H1 (cell line): ENCODE data around the gene MORN4. TPM values are rescaled to one million over a fixed set of nuclear protein-coding genes. Genes with fewer than 3 reads are reported as not detected.

Experiments used
- CTCF ChIA-PET: fragments of 300-600 bp; sonication (Branson Sonifier 250); formaldehyde crosslinking; loops from one replicate; lab custom pipeline; 2021; ENCODE audit not compliant: partially characterized antibody; lab: Charles Lee
- POLR2A ChIA-PET: fragments of 300-600 bp; sonication (Branson Sonifier 250); formaldehyde crosslinking; loops from one replicate; lab custom pipeline; 2021; ENCODE audit warnings: inconsistent platforms; ENCODE audit not compliant: partially characterized antibody; lab: Charles Lee
- DNase-seq, 2 experiments: peaks; one replicate each; pipeline versions ENCODE4 v3.0.0 to v3.0.0-alpha.2; 2010 to 2022; ENCODE audit warnings: low spot score in 2 of 2, low read depth in 1 of 2, mixed read lengths in 1 of 2
- FAIRE-seq: peaks from 2 replicates; lab custom pipeline; 2011; peaks lifted over from hg19 to GRCh38; lab: Jason Lieb, UNC
- H2AFZ ChIP-seq: 2 replicates; pipeline ENCODE4 v1.8.1; 2012; ENCODE audit warnings: low read length, inconsistent platforms
- H2AK5ac ChIP-seq: 2 replicates; pipeline ENCODE4 v1.6.1; 2013; ENCODE audit warnings: low read depth, low read length
- H2BK120ac ChIP-seq: replicated peaks from 2 replicates; pipeline ENCODE3; 2013; ENCODE audit warnings: low read depth, low read length, inconsistent platforms
- H2BK12ac ChIP-seq: 2 replicates; pipeline ENCODE4 v1.6.1; 2013; ENCODE audit warnings: low read depth, low read length
- H2BK15ac ChIP-seq: 2 replicates; pipeline ENCODE4 v1.6.1; 2013; ENCODE audit warnings: low read length
- H2BK20ac ChIP-seq: 2 replicates; pipeline ENCODE4 v1.6.1; 2013; ENCODE audit warnings: low read length
- H2BK5ac ChIP-seq: 2 replicates; pipeline ENCODE4 v1.6.1; 2013; ENCODE audit warnings: low read depth, low read length
- H3K14ac ChIP-seq: 2 replicates; pipeline ENCODE4 v1.6.1; 2013; ENCODE audit warnings: inconsistent platforms; ENCODE audit not compliant: insufficient read length
- H3K18ac ChIP-seq: 2 replicates; pipeline ENCODE4 v1.6.1; 2013; ENCODE audit warnings: low read length; ENCODE audit errors: extremely low read depth
- H3K23ac ChIP-seq: 2 replicates; pipeline ENCODE4 v1.6.1; 2013; ENCODE audit warnings: inconsistent platforms; ENCODE audit not compliant: insufficient read length
- H3K23me2 ChIP-seq: 2 replicates; pipeline ENCODE4 v1.6.1; 2013; ENCODE audit warnings: low read depth, low read length
- H3K27ac ChIP-seq: 2 replicates; pipeline ENCODE4 v1.6.1; 2011; ENCODE audit warnings: low read depth, low read length, inconsistent platforms
- H3K27me3 ChIP-seq, 4 experiments: replicated peaks in 1 of 4; 1 replicate in 1 of 4; 2 replicates in 3 of 4; pipeline versions ENCODE4 v1.6.1 to v1.8.1; 2011 to 2013; ENCODE audit warnings: low read length in 3 of 4, mild to moderate bottlenecking in 3 of 4, inconsistent platforms in 2 of 4, mixed read lengths in 2 of 4, moderate library complexity in 1 of 4; ENCODE audit not compliant: control insufficient read depth in 3 of 4, insufficient read depth in 3 of 4; ENCODE audit errors: extremely low read depth in 1 of 4
- H3K36me3 ChIP-seq, 4 experiments: 2 replicates each; pipeline versions ENCODE4 v1.6.1 to v1.8.1; 2011 to 2013; ENCODE audit warnings: mild to moderate bottlenecking in 4 of 4, low read length in 3 of 4, moderate library complexity in 2 of 4, control low read depth in 1 of 4, inconsistent platforms in 1 of 4; ENCODE audit not compliant: insufficient read depth in 4 of 4, control insufficient read depth in 2 of 4
- H3K4ac ChIP-seq: replicated peaks from 2 replicates; pipeline ENCODE3; 2013; ENCODE audit warnings: low read length, low read depth, mixed read lengths, inconsistent platforms; ENCODE audit not compliant: insufficient read length
- H3K4me1 ChIP-seq, 4 experiments: replicated peaks in 1 of 4; 1 replicate in 1 of 4; 2 replicates in 3 of 4; pipeline versions ENCODE4 v1.6.1 to v1.8.1; 2011 to 2013; ENCODE audit warnings: low read length in 3 of 4, inconsistent platforms in 2 of 4, mixed read lengths in 1 of 4; ENCODE audit not compliant: insufficient read depth in 4 of 4, control insufficient read depth in 3 of 4
- H3K4me2 ChIP-seq, 2 experiments: 2 replicates each; pipeline versions ENCODE4 v1.6.1 to v1.8.1; 2011 to 2013; ENCODE audit warnings: low read depth in 2 of 2, low read length in 2 of 2, control low read depth in 1 of 2, inconsistent platforms in 1 of 2, mild to moderate bottlenecking in 1 of 2; ENCODE audit not compliant: insufficient read depth in 1 of 2
- H3K4me3 ChIP-seq, 4 experiments: fragments of 200-600, 300-600 bp in 1 of 4; sonication (generic), shearing (Covaris generic), sonication (Bioruptor Twin) in 1 of 4; 2 replicates each; pipeline versions ENCODE4 v1.5.1 to v1.8.1; 2011 to 2016; ENCODE audit warnings: low read length in 4 of 4, low read depth in 3 of 4, control low read depth in 2 of 4, inconsistent platforms in 2 of 4, mild to moderate bottlenecking in 2 of 4, mixed read lengths in 1 of 4, moderate library complexity in 1 of 4; ENCODE audit not compliant: insufficient read depth in 2 of 4; ENCODE audit errors: extremely low read depth in 1 of 4
- H3K56ac ChIP-seq: replicated peaks from 2 replicates; pipeline ENCODE3; 2013; ENCODE audit warnings: low read depth, mild to moderate bottlenecking, mixed read lengths, low read length, inconsistent platforms; ENCODE audit not compliant: insufficient read length
- H3K79me1 ChIP-seq: 2 replicates; pipeline ENCODE4 v1.6.1; 2013; ENCODE audit warnings: low read depth, low read length, control low read depth
- H3K79me2 ChIP-seq, 2 experiments: 2 replicates each; pipeline versions ENCODE4 v1.6.1 to v1.8.1; 2012 to 2013; ENCODE audit warnings: low read length in 2 of 2, mild to moderate bottlenecking in 2 of 2, inconsistent platforms in 1 of 2; ENCODE audit not compliant: insufficient read depth in 2 of 2, control insufficient read depth in 1 of 2
- H3K9ac ChIP-seq, 4 experiments: replicated peaks in 1 of 4; 1 replicate in 1 of 4; 2 replicates in 3 of 4; pipeline versions ENCODE4 v1.6.1 to v1.8.1; 2011 to 2013; ENCODE audit warnings: low read depth in 3 of 4, low read length in 3 of 4, control low read depth in 2 of 4, mild to moderate bottlenecking in 2 of 4, moderate library complexity in 2 of 4, inconsistent platforms in 1 of 4; ENCODE audit errors: extremely low read depth in 1 of 4
- H3K9me3 ChIP-seq, 2 experiments: 2 replicates each; pipeline versions ENCODE4 v1.6.1 to v1.8.1; 2012 to 2013; ENCODE audit warnings: mild to moderate bottlenecking in 2 of 2, moderate library complexity in 2 of 2, control low read depth in 1 of 2, inconsistent platforms in 1 of 2, low read depth in 1 of 2, low read length in 1 of 2, mixed read lengths in 1 of 2; ENCODE audit not compliant: insufficient read depth in 2 of 2
- H4K20me1 ChIP-seq, 2 experiments: replicated peaks in 1 of 2; 2 replicates each; pipeline versions ENCODE3 to v1.8.1; 2011 to 2013; ENCODE audit warnings: inconsistent platforms in 2 of 2, low read length in 2 of 2, mild to moderate bottlenecking in 1 of 2; ENCODE audit not compliant: insufficient read depth in 2 of 2, control insufficient read depth in 1 of 2
- H4K5ac ChIP-seq: 2 replicates; pipeline ENCODE4 v1.6.1; 2013; ENCODE audit warnings: low read length, low read depth, mixed read lengths, inconsistent platforms; ENCODE audit not compliant: insufficient read length
- H4K8ac ChIP-seq: 2 replicates; pipeline ENCODE4 v1.8.0; 2013; ENCODE audit warnings: mild to moderate bottlenecking, moderate library complexity, low read length, inconsistent platforms; ENCODE audit not compliant: insufficient read depth; ENCODE audit errors: extremely low read depth
- H4K91ac ChIP-seq: replicated peaks from 2 replicates; pipeline ENCODE3; 2013; ENCODE audit warnings: low read length, mixed read lengths, inconsistent platforms; ENCODE audit not compliant: insufficient read length
- ASH2L ChIP-seq: fragments of 200-600, 300-600 bp; sonication (generic); IDR thresholded peaks from one replicate; pipeline ENCODE4 v1.7.1; 2017; ENCODE audit warnings: low read length
- CEBPB ChIP-seq: IDR thresholded peaks from 2 replicates; pipeline ENCODE4 v1.6.1; 2012; ENCODE audit warnings: low read depth, low read length
- CHD2 ChIP-seq: IDR thresholded peaks from 2 replicates; pipeline ENCODE4 v1.6.1; 2012; ENCODE audit warnings: low read length, improper control_type of control experiment
- EGR1 ChIP-seq: IDR thresholded peaks from 2 replicates; pipeline ENCODE4 v1.6.1; 2011; ENCODE audit warnings: low read depth, low read length, borderline replicate concordance
- FOSL1 ChIP-seq: IDR thresholded peaks from 2 replicates; pipeline ENCODE4 v1.6.1; 2011; ENCODE audit warnings: mild to moderate bottlenecking, low read depth, low read length, moderate library complexity; ENCODE audit not compliant: insufficient read depth
- MAFK ChIP-seq: IDR thresholded peaks from 2 replicates; pipeline ENCODE4 v1.6.1; 2012; ENCODE audit warnings: low read depth, mild to moderate bottlenecking, improper control_type of control experiment, low read length
- MAX ChIP-seq: IDR thresholded peaks from 2 replicates; pipeline ENCODE4 v1.6.1; 2012; ENCODE audit warnings: inconsistent platforms
- POU5F1 ChIP-seq: IDR thresholded peaks from 2 replicates; pipeline ENCODE4 v1.6.1; 2011; ENCODE audit warnings: low read depth, mild to moderate bottlenecking, low read length, moderate library complexity
- SIN3A ChIP-seq, 2 experiments: IDR thresholded peaks in 1 of 2; conservative IDR thresholded peaks in 1 of 2; 2 replicates each; pipeline ENCODE4 v1.6.1; 2011 to 2012; ENCODE audit warnings: low read length in 2 of 2, improper control_type of control experiment in 1 of 2, low read depth in 1 of 2, mild to moderate bottlenecking in 1 of 2
- SIRT6 ChIP-seq: IDR thresholded peaks from one replicate; pipeline ENCODE4 v1.7.1; 2012; ENCODE audit warnings: low read length, inconsistent platforms
- SIX5 ChIP-seq: IDR thresholded peaks from 2 replicates; pipeline ENCODE4 v1.6.1; 2011; ENCODE audit warnings: mild to moderate bottlenecking, low read depth, low read length
- TAF7 ChIP-seq: optimal IDR thresholded peaks from 2 replicates; pipeline ENCODE3; 2011; ENCODE audit warnings: low read depth, mild to moderate bottlenecking, inconsistent platforms, low read length, moderate library complexity, borderline replicate concordance
- TEAD4 ChIP-seq: IDR thresholded peaks from 2 replicates; pipeline ENCODE4 v1.6.1; 2012; ENCODE audit warnings: low read depth, low read length, inconsistent platforms, mixed read lengths
- WGBS, 2 experiments: shearing (Covaris generic) in 1 of 2; methylation state at CpG; one replicate each; pipeline versions ENCODE4 v1.1.6 to v1.1.7; 2013 to 2015; ENCODE audit warnings: low lambda C conversion rate in 2 of 2, mixed read lengths in 2 of 2, inconsistent platforms in 1 of 2, low coverage in 1 of 2, missing lambda C conversion rate in 1 of 2; ENCODE audit not compliant: insufficient replicate concordance in 2 of 2, insufficient coverage in 1 of 2, insufficient read length in 1 of 2; ENCODE audit errors: extremely low coverage in 1 of 2, missing lambda C conversion rate in 1 of 2; 5-methylcytosine and 5-hydroxymethylcytosine counted together
- polyA plus RNA-seq, 7 experiments: library from polyadenylated mRNA; depleted of rRNA in 3 of 7; stranded (reverse) in 5 of 7; unstranded in 2 of 7; fragments of >200 nt in 5 of 7; fragments of 200-250 nt in 2 of 7; gene quantifications; 1 replicate in 5 of 7; 2 replicates in 1 of 7; 4 replicates in 1 of 7; pipeline versions ENCODE4 v1.2.1 to v1.2.3, GENCODE V29; 2011 to 2013; ENCODE audit warnings: missing spikeins in 2 of 7, mixed read lengths in 2 of 7
- total RNA-seq: library from RNA; stranded (reverse); fragmentation: NEBNext Ultra II Directional; extraction: Animal tissue kit (Norgen Biotek cat#: 25700); gene quantifications from 2 replicates; pipeline ENCODE4 v1.2.1, GENCODE V29; 2021

The MORN4 gene
- total and polyA plus RNA-seq, 2 of the 8 experiments (the other 6 are each of a cell fraction or from before 2014, with no cell fraction given) = 13.6 to 22.0 TPM

GRCh38 chr10:97596101-97597082 lies 36.9 kb downstream of the MORN4 start:
- H3K4me1 ChIP-seq = no peaks in the 10 kb centered on the region
- H3K14ac ChIP-seq = no peak overlapping the region
- H2BK120ac ChIP-seq = no peak overlapping the region
- H3K4ac ChIP-seq = no peak overlapping the region
- no peak overlapping the region for H3K18ac ChIP-seq
- H3K23me2 ChIP-seq = no peaks in the 10 kb centered on the region
- H2BK20ac ChIP-seq = no peak overlapping the region
- no peak overlapping the region for H2BK15ac ChIP-seq
- H2AFZ ChIP-seq = no peak overlapping the region
- no peak overlapping the region for H3K27ac ChIP-seq
- no peak overlapping the region for H4K8ac ChIP-seq
- H3K4me3 ChIP-seq = no peak overlapping the region
- H3K27me3 ChIP-seq = no peaks in the 10 kb centered on the region
- H4K91ac ChIP-seq = no peak overlapping the region
- no peaks in the 10 kb centered on the region for H3K36me3 ChIP-seq
- no peak overlapping the region for H3K4me2 ChIP-seq
- no peak overlapping the region for H4K5ac ChIP-seq
- no peaks in the 10 kb centered on the region for H3K9me3 ChIP-seq
- no peak overlapping the region for H3K56ac ChIP-seq
- no peak overlapping the region for H3K23ac ChIP-seq
- H2BK12ac ChIP-seq = no peak overlapping the region
- no peaks in the 10 kb centered on the region for H4K20me1 ChIP-seq
- POLR2A ChIA-PET = no interaction called here
- 83% methylated on average over 10 of the region's 10 CpGs; no CpG with 5 or more reads in 1 of the 2 experiments for WGBS, 2 experiments
- H3K9ac ChIP-seq = no peak overlapping the region
- CTCF ChIA-PET = interaction anchor here (0.6 to 2.6 kb wide), 13 partner anchors 12 to 697 kb away, joined by 3 to 12 read pairs (median 4); partner anchors contain the start of genes ANKRD2 and HOGA1
- no peaks in the 10 kb centered on the region for H3K79me1 ChIP-seq
- FAIRE-seq (no peak), DNase-seq (no peak)
- H2BK5ac ChIP-seq = no peak overlapping the region
- no peaks in the 10 kb centered on the region for H3K79me2 ChIP-seq
- H2AK5ac ChIP-seq = no peak overlapping the region; the same call in 1 of the 2 replicates
- no peak for TF ChIP-seq SIRT6
- no peak for TF ChIP-seq SIN3A (conservative IDR thresholded peaks at IDR 0.05 in 1 of 2, IDR thresholded peaks at IDR 0.05 in 1 of 2; ENCODE audit: low read depth in 1 of 2, low read length in 2 of 2)
- no peak for TF ChIP-seq ASH2L
- no peak for TF ChIP-seq FOSL1
- TF ChIP-seq CHD2 = no peak
- TF ChIP-seq SIX5 = no peak
- no peak for TF ChIP-seq CEBPB
- TF ChIP-seq TEAD4 = no peak
- TF ChIP-seq MAX = no peak
- no peak for TF ChIP-seq EGR1
- TF ChIP-seq TAF7 = no peak
- no peak for TF ChIP-seq POU5F1
- TF ChIP-seq MAFK = no peak
